ENCODE measurements around the gene MDFIC. TPM values are rescaled to one million over a fixed set of nuclear protein-coding genes. Genes with fewer than 3 reads are reported as not detected.

Gene MDFIC
- total RNA-seq, 1 donor from 2014 or later = 25.2 TPM

DNA sequence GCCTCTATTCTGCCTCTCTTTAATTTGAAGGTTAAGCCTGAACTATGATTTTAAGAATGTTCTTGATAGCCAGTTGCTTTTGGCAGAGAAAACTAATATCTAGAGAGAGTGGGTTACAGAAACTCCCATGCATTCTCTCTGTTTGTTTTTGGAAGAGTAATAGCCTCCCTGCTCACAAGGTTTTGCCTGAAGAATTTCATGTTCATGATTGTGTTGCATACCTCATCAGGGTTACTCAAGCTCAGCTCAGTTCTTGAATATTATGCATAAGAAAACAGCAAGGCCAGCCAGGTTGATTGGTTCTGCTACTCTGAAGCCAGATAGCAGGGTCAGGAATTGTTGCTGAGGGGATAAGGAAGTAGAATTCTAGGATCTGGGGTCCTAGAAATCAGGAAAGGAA is 137.4 kb downstream of the MDFIC start:
- Mint-ChIP-seq H3K4me3 (no peak overlapping the region), H3K4me1 (peaks cover 12% of the 10 kb centered on the region), H3K36me3 (no peaks in the 10 kb centered on the region), H3K27ac (peak overlapping the region; percentile 71), H3K27me3 (ENCODE audit: low read depth) (no peaks in the 10 kb centered on the region), H3K9me3 (peaks cover 4% of the 10 kb centered on the region)
- no peak for DNase-seq (ENCODE audit: low spot score in 2 of 2, unreplicated experiment in 2 of 2)
- TF ChIP-seq, protein P1, sequence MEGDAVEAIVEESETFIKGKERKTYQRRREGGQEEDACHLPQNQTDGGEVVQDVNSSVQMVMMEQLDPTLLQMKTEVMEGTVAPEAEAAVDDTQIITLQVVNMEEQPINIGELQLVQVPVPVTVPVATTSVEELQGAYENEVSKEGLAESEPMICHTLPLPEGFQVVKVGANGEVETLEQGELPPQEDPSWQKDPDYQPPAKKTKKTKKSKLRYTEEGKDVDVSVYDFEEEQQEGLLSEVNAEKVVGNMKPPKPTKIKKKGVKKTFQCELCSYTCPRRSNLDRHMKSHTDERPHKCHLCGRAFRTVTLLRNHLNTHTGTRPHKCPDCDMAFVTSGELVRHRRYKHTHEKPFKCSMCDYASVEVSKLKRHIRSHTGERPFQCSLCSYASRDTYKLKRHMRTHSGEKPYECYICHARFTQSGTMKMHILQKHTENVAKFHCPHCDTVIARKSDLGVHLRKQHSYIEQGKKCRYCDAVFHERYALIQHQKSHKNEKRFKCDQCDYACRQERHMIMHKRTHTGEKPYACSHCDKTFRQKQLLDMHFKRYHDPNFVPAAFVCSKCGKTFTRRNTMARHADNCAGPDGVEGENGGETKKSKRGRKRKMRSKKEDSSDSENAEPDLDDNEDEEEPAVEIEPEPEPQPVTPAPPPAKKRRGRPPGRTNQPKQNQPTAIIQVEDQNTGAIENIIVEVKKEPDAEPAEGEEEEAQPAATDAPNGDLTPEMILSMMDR (IDR thresholded peaks at IDR 0.05; ENCODE audit: unreplicated experiment) = no peak

DNA sequence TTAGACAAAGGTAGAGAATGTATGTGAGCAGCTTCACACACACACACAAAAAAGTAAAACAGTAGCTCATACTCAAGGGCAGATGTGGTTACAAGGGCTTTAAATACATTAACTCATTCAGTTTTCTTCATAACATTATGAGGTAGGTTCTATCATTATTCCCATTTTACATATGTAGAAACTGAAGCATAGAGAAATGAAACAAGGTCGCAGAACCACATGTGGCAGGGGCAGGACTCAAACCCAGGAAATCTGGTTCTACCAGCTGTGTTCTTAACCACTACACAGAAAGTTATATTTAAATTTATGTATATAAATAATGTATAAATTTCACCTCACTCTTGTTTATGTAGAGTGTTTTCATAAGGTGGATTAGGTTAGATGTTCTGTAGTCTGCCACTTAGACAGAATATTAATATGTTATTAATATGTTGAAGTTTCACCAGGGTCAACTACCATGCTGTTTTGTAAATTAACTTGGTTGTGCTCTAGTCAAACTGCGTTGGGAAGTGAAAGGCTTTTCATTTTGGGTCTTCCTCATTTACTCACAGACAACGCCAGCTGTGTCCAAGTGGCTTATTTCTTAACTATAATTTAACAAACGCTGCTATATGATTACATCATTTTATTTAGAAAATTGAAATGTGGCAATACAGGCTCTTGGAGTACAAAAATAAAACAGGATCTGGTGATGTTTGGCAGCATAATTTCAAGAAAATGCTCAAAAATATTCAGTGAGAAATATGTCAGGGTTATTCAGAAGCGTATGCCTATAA is 138.4 kb downstream of the MDFIC start:
- DNase-seq (ENCODE audit: low spot score in 2 of 2, unreplicated experiment in 2 of 2) = no peak

DNA sequence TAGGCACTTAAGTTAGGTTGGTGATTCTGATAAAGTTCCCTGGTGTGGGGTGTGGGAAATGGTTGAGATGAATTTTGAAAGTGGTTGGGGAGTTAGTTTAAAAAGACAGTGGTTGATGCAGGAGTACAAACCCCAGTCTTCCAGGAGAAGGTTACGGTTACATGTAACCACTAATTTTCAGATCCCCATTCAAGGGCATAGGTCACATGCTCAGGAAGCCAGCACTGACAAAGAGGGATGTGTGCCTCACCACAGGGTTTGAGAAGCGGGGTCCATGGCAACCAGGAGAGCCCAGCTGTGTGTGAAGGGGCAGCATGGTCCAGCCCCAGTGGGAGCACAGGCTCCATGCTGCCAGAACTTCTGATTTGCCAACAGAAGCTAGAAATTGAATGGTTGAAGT is 144.2 kb downstream of the MDFIC start:
- H3K27ac Mint-ChIP-seq = no peak overlapping the region
- TF ChIP-seq, protein P1 (IDR thresholded peaks at IDR 0.05; ENCODE audit: unreplicated experiment) = no peak
- peaks cover 10% of the 10 kb centered on the region for H3K9me3 Mint-ChIP-seq
- no peak overlapping the region for H3K4me3 Mint-ChIP-seq
- H3K4me1 Mint-ChIP-seq = no peaks in the 10 kb centered on the region
- no peaks in the 10 kb centered on the region for H3K27me3 Mint-ChIP-seq (ENCODE audit: low read depth)
- DNase-seq (ENCODE audit: low spot score in 2 of 2, unreplicated experiment in 2 of 2) = no peak
- no peaks in the 10 kb centered on the region for H3K36me3 Mint-ChIP-seq

More for the DNA sequence above, 138.4 kb downstream of the MDFIC start:
- H3K36me3 Mint-ChIP-seq = no peaks in the 10 kb centered on the region
- no peak overlapping the region for H3K4me3 Mint-ChIP-seq
- no peak overlapping the region for H3K27ac Mint-ChIP-seq
- H3K4me1 Mint-ChIP-seq = peaks cover 12% of the 10 kb centered on the region
- no peaks in the 10 kb centered on the region for H3K27me3 Mint-ChIP-seq (ENCODE audit: low read depth)
- TF ChIP-seq, protein P1 (IDR thresholded peaks at IDR 0.05; ENCODE audit: unreplicated experiment) = no peak
- peaks cover 4% of the 10 kb centered on the region for H3K9me3 Mint-ChIP-seq

DNA sequence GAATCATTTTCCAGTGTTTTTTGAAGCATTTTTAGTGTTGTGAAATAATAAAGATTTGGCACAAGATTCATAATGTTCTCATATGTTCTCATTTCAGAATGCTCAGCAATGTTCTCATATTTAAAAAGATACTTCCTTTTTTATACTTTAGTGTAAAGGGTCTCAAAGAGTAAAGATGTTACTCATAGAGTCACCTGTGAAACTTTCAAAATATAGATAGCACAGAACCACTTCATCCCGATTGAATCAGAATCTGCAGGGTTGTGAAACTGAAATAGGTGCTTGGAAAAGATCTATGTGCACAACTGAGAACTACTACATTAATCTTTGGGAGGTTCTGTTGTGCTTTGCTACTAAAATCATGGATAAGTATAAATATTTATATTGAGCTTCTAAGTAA is 144.7 kb downstream of the MDFIC start:
- no peaks in the 10 kb centered on the region for H3K4me1 Mint-ChIP-seq
- H3K9me3 Mint-ChIP-seq = peaks cover 10% of the 10 kb centered on the region

DNA sequence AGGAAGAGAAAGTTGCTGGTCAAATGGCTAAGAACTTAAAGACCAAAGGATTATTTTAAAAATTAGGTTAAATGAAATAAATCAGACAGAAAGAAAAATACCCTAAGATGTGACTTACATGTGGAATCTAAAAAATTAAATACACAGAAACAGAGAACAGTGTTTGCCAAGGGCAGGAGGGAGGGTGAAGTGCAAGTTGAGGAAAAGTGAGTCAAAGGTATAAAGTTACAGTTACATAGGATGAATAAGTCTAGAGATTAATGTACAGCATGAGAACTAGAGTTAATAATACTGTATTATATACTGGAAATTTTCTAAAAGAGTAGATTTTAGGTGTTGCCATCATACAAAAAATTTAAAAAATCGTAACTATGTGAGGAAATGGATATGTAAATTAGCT is 146.3 kb downstream of the MDFIC start:
- Mint-ChIP-seq H3K4me3 (no peak overlapping the region), H3K27ac (no peak overlapping the region), H3K27me3 (ENCODE audit: low read depth) (no peaks in the 10 kb centered on the region), H3K9me3 (peaks cover 16% of the 10 kb centered on the region), H3K36me3 (no peaks in the 10 kb centered on the region), H3K4me1 (no peaks in the 10 kb centered on the region)
- no peak for DNase-seq (ENCODE audit: low spot score in 2 of 2, unreplicated experiment in 2 of 2)
- TF ChIP-seq, protein P1 (IDR thresholded peaks at IDR 0.05; ENCODE audit: unreplicated experiment) = no peak

More for the DNA sequence above, 144.7 kb downstream of the MDFIC start:
- no peaks in the 10 kb centered on the region for H3K36me3 Mint-ChIP-seq
- H3K27me3 Mint-ChIP-seq (ENCODE audit: low read depth) = no peaks in the 10 kb centered on the region
- TF ChIP-seq, protein P1 (IDR thresholded peaks at IDR 0.05; ENCODE audit: unreplicated experiment) = no peak
- no peak overlapping the region for H3K4me3 Mint-ChIP-seq
- H3K27ac Mint-ChIP-seq = no peak overlapping the region
- no peak for DNase-seq (ENCODE audit: low spot score in 2 of 2, unreplicated experiment in 2 of 2)
